GM20431 (cell line): Measurements from ENCODE around the gene ARIH1.
"Not testable (repeated sequence)": the region's sequence is repeated elsewhere in the genome, so short reads cannot be mapped to it uniquely, and the experiment has no call there.

Experiments
- in situ Hi-C: fragments of 300-500 bp; cut with MseI, MboI; formaldehyde crosslinking; loops from one replicate; pipeline ENCODE4 v1.15.0; 2020; ENCODE audit warnings: low sequenced_read_pairs; ENCODE audit not compliant: unreplicated experiment

The ARIH1 gene

GRCh38 chr15:72591361-72591760, 117.2 kb downstream of the ARIH1 start:
- in situ Hi-C loops: no loop called here

GRCh38 chr15:72592097-72592496, 118.0 kb downstream of the ARIH1 start:
- in situ Hi-C loops: no loop called here

DNA sequence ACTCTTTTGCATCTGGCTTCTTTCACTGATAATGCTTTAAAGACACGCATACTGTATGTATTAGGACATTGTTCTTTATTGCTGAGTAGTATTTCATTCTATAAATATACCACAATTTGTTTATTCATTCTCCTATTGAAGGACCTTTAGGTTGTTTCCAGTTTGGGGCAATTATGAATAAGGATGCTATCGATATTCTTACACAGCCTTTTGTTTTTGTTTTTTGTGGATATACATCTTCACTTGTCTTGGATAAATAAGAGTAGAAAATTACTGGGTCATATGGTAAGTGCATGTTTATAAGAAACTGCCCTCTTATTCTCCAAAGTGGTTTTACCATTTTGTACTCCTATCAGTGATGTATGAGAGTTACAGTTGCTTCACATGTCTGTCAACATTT, 118.5 kb downstream of the ARIH1 start:
- in situ Hi-C loops: no loop called here

- in situ Hi-C loops: no loop called here
Measured at GRCh38 chr15:72593838-72594237, 119.7 kb downstream of the ARIH1 start.

DNA sequence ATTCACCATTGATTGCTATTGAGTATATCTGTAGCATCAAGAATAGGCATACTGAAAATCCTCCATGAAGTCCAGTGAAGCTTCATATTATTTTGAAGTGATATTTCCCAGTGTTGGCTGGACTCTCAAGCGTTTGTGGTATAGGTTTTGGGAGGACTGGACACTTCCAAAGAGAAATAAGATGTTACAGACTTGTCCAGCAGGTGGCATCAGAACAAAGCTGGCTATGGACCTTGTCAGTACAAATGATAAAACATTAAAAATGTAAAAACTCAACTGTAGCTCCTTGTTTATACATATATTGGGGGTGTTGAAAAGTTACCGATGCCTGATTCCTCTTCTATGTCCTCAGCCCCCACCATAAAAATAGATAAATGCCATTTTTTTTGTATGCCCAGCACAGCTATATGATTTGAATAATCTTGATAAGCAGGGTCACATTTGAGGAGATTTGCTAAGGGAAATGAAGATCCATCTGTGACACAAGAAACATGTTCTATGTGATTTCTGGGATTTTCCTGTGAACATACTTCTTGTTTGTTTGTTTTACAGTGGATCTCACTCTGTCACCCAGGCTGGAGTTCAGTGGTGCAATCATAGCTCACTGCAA, 125.8 kb downstream of the ARIH1 start:
- in situ Hi-C loops: no loop called here

- in situ Hi-C loops: no loop called here
Measured at GRCh38 chr15:72604794-72605193, 130.7 kb downstream of the ARIH1 start.

- in situ Hi-C loops: not testable (repeated sequence)
Measured at GRCh38 chr15:72608084-72608483, 134.0 kb downstream of the ARIH1 start.

DNA sequence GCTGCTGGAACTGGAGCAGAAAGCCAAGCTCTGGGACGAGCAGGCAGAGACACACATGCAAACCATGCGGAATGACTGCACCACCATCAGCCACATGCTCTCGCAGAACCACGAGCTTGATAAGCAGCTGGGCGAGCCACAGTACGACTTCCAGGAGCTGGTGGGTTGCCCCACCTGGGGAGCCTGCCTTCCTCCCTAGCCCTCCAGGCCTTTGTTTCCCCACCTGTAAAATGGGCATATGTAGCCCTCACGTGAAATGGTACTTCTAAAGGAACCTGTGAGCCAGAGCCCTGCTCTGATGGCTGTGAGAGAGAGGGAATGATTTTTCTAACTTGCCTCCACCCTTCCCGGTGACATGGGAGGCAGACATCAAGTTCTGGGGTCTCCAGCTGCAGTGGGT, 135.7 kb downstream of the ARIH1 start:
- in situ Hi-C loops: no loop called here

DNA sequence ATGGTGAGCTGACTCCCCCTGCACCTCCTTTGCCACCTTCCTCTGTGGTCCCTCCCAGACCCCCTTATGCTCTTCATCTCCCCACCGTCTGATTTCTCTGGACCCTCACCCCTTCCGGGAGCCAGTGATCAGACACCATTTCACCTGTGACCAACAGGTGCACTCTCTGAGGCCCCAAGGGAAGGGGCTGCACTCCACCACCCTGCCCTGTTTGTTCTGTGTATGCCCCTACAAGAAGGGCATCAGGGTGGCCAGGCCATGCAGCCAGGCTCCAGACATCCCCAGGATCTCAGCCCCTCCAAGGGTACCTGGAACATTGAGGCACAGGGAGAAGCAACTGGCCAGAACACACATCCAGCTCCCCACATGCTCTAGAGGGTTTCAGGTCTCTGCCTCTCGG, 138.2 kb downstream of the ARIH1 start:
- in situ Hi-C loops: not testable (repeated sequence)

DNA sequence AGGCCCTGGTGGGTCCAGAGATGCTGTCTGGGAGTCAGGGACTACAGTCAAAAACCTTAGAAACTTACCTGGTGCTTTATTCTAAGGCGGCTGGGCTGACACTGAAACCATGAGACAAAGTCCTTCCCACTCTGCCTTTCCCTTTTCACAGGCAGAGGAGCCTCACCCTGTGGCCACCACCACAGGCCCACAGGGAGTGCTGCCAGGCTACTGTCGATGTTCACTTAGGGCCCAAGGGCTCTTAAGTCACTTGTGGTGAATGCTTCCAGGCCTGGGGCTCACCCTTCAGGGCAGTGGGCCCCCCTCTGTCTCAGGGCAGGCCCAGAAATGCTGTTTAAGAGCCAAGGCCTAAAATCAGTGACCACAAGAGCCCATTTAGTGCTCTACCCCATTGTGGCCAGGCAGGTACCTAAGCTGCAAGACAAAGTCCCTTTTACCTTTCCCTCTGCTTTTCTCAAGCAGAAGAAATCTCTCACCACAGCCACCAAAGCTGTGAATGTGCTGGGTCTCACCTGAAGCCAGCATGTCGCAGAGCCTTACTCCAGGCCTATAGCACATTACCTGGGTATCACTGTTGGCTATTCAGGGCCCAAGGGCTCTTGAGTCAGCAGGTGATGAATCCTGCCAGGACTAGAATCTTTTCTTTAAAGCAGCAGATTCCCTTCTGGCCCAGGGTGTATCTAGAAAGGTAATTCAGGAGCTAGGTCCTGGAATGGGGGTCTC, 140.8 kb downstream of the ARIH1 start:
- in situ Hi-C loops: no loop called here

DNA sequence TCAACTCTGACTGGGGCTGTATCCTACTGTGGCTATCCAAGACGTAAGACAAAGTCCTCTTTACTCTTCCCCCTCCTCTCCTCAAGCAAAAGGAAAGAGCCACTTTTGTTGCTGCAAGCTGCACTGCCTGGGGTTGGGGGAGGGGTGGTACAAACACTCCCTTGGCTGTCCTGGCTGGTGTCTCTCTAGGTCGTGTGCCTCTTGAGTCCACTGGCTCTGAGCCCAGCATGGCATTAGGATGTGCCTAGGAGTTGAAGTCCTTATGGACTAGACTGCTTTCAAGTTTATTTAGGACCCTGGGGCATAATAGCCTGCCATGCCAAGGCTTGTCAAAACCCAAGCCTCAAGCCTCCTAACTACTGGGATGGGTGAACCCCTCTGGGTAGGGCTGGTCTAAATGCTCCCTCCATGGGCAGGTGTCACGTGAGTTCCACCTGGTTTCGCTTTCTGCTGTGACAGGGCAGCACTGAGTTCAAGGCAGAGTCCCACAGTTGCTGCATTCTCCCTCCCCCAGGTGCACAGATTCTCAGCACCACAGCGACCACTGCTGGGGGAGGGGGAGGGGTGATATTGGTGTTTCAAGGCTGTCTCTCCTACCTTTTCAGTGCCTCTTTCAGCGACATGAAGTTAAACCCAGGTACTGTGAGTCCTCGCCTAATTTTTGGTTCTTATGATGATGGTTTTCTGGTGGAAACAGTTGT, 141.6 kb downstream of the ARIH1 start:
- in situ Hi-C loops: not testable (repeated sequence)

DNA sequence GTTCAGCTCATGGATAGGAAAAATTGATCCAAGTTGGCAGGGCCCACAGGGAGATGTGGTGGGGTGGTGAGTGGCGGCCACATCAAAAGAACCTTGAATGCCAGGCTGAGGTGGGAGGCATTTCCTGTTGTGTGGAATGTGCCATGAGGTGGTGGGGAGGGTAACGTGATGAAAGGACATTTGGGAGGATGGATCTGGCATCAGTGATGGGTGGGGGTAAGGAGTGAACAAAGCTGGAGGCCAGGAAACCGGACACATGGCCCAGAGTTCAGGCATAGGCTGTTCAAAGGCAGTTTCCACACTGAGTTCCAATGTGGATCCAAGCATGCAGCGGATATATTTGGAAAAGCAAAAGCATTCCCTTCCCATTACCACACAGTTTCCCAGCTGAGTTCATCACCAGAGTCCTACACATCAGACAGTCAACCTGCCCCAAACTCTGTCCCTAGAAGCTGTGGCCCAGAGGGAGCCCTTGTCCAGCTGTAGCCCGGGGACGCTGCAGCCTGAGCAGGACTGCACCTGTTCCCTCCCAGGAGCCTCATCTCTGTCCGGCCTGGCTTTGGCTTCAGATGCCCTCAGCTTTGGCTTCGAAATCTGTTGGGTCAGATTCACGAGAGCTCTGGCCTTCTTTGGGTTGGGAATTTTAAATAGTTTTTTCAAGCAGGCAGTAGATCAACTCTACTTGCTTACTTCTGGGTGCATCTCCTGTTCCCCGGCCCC, 142.5 kb downstream of the ARIH1 start:
- in situ Hi-C loops: no loop called here

DNA sequence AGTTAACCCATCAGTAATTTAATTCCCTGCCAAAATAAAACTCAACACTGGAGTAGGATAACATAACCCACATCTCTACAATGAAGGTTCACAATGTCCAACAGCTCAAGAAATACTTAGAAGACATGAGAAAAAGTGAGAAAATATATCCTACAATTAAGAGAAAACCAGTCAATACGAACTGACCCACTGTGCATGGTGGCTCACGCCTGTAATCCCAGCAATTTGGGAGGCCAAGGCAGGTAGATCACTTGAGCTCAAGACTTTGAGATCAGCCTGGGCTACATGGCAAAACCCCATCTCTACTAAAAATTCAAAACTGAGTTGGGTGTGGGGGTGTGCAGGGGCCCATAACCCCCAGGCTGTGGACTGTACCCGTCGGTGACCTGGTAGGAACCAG, 149.7 kb downstream of the ARIH1 start:
- in situ Hi-C loops: not testable (repeated sequence)

DNA sequence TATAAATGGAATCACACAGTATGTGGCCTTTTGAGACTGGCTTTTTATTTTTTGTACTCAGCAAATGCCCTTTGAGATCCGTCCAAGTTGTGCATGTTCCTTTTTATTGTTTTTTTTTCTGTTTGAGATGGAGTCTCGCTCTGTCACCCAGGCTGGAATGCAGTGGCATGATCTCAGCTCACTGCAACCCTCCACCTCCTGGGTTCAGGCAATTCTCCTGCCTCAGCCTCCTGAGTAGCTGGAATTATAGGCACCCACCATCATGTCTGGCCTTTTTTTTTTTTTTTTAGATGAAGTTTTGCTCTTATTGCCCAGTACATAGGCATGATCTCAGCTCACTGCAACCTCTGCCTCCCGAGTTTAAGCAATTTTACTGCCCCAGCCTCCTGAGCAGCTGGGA, 152.0 kb downstream of the ARIH1 start:
- in situ Hi-C loops: not testable (repeated sequence)

- in situ Hi-C loops: not testable (repeated sequence)
Measured at GRCh38 chr15:72628249-72629067, 154.3 kb downstream of the ARIH1 start.

DNA sequence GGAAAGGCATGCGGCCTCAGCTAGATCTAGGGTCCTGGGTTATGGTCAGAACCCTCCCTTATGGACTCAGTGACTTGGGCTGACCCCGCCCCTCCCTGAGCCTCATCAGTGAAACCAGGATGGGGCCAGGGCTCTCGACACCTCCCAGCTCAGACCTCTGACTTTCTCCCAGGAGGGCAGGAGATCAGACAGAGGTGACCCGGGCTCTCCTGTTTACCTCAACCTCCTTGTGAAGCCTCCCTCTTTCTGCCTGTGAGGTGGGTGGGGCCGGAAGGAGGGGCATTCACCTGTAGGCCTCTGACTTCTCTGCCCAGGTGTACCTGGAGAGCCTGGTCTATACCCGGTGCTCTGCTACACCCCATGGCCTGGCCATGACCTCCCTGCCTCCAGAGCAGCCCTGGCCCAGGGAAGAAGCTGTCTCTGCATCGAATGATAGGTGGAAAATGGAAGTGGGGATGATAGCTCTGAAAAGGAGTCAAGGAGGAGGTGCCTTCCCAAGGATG, 155.0 kb downstream of the ARIH1 start:
- in situ Hi-C loops: not testable (repeated sequence)

DNA sequence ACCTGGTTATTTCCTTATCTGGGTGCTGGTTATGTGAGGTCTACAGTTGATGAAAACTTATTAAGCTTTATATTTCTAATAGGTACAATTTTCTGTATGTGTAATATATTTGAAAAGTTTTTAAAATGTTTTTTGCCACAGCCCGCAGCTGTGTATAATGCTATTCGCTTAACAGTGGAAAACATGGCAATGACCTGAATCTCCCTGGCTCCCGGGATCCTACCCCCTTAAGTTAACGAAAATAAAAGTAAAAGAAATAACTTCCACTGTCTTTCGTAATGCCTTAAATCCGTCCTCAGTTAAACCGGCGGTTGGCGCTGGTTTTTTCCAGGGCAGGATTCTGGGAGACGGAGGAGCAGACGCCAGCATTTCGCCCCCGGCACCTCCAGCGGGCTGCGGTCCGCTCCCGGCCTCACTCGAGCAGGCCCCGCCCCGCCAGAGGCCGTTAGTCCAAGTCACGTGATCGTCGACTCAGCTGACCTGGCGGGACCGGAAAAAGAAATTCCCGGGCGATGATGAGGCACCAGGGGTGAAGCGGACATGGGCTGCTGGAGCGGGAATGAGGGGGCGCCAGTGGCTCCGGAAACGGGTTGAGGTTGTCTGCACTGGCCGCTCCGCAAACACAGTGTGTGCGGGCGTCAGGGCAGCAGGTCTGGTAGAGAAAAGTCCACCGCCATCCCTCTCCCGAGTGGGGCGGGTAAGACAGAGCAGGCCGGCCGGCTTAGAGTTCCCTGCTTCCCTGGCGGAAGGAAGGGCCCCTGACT, 162.6 kb downstream of the ARIH1 start:
- in situ Hi-C loops: not testable (repeated sequence)

DNA sequence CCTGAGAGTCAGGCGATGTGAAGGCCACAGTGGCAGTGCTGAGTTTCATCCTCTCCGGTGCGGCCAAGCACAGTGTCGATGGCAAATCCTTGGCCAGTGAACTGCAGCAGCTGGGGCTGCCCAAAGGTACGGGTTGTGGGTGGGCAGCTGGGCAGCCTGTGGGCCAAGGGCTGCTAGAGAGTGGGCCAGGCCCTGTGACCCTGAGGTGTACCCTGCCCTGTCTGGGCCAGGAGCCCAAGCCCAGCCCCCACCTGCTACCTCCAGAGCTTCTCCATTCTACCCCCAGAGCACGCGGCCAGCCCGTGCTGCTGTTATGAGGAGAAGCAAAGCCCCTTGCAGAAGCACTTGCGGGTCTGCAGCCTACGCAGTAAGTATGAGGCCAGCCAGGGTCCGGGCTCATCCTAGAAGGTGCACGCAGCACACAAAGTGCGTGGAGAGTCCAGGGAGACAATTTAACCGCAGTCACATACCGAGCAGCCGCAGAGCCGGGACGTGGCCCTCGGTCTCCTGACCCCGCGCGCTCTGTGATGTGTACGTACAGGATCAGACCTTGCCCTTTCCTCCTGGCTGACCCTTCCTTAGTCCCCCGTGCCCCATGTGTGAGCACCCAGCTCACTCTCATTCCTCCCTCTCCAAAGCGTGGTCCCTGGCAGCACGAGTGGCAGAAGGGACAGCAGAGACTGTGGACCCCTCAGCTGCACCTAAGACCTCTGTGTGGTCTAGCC, 165.8 kb downstream of the ARIH1 start:
- in situ Hi-C loops: not testable (repeated sequence)
